ENCODE data around the gene ADK. TPM values are rescaled to one million over a fixed set of nuclear protein-coding genes. Genes with fewer than 3 reads are reported as not detected.

ADK gene
- polyA plus RNA-seq, 1 donor (not counting 4 experiments of a cell fraction or from before 2014, with no cell fraction given): 139 TPM

- Histone ChIP-seq H3K27me3 (ENCODE audit: control insufficient read depth, extremely low read depth, insufficient read depth, low read length) (no peaks in the 10 kb centered on the region), H2AFZ (ENCODE audit: control insufficient read depth, low read length) (no peak overlapping the region), H3K9me3 (ENCODE audit: control insufficient read depth, low read depth, low read length) (no peaks in the 10 kb centered on the region), H4K20me1 (ENCODE audit: control insufficient read depth, extremely low read depth, insufficient read depth, low read length) (no peaks in the 10 kb centered on the region), H3K4me1 (ENCODE audit: control insufficient read depth, extremely low read depth, insufficient read depth, low read length) (no peaks in the 10 kb centered on the region), H3K36me3 (ENCODE audit: control insufficient read depth in 2 of 2, extremely low read depth in 1 of 2, insufficient read depth in 2 of 2, low read length in 2 of 2) (no peaks in the 10 kb centered on the region), H3K4me2 (ENCODE audit: control insufficient read depth, extremely low read depth, insufficient read depth, low read depth, low read length) (no peak overlapping the region), H3K9ac (ENCODE audit: control insufficient read depth, extremely low read depth, insufficient read depth, low read length) (no peak overlapping the region), H3K4me3 (ENCODE audit: control insufficient read depth in 2 of 3, extremely low read depth in 1 of 3, insufficient read depth in 2 of 3, low read depth in 1 of 3, low read length in 3 of 3) (no peak overlapping the region), H3K9me1 (ENCODE audit: control insufficient read depth, extremely low read depth, insufficient read depth, low read length) (no peaks in the 10 kb centered on the region), H3K79me2 (ENCODE audit: control insufficient read depth, insufficient read depth, low read length) (peaks cover 35% of the 10 kb centered on the region), H3K27ac (ENCODE audit: control insufficient read depth, insufficient read depth, low read length) (no peak overlapping the region)
- DNase-seq (ENCODE audit: low read depth, low spot score): no peak
- dilution Hi-C loops (cut with MboI; ENCODE audit: extremely low pct_ligation_motif_present, low sequenced_read_pairs): no loop called here
- TF ChIP-seq EZH2 (IDR thresholded peaks at IDR 0.05; ENCODE audit: low read length) (no peak), CTCF (optimal IDR thresholded peaks at IDR 0.05 in 1 of 3, IDR thresholded peaks at IDR 0.05 in 1 of 3, conservative IDR thresholded peaks at IDR 0.05 in 1 of 3; ENCODE audit: extremely low read depth in 1 of 3, insufficient read depth in 2 of 3, low read length in 3 of 3) (no peak)
- FAIRE-seq: no peak
These were observed 149.6 kb downstream of the ADK start for GRCh38 chr10:74300666-74301065.

DNA sequence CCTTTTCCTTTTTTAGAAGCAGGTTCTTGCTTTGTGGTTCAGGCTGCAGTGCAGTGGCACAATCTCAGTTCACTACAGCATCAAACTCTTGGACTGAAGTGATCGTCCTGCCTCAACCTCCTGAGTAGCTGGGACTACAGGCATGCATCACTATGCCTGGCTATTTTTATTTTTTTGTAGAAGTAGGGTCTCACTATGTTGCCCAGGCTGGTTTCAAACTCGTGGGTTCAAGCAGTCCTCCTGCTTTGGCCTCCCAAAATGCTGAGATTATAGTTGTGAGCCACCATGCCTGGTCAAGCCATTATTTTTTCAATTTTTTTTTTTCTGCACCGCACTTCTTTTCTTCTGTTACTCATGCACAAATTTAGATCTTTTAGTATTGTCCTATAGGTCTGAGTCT lies 154.7 kb downstream of the ADK start:
- no peak overlapping the region for H3K4me2 ChIP-seq (ENCODE audit: control insufficient read depth, extremely low read depth, insufficient read depth, low read depth, low read length)
- DNase-seq (ENCODE audit: low read depth, low spot score) (no peak), FAIRE-seq (no peak)
- H3K4me3 ChIP-seq (ENCODE audit: control insufficient read depth in 2 of 3, extremely low read depth in 1 of 3, insufficient read depth in 2 of 3, low read depth in 1 of 3, low read length in 3 of 3): no peak overlapping the region
- dilution Hi-C loops (cut with MboI; ENCODE audit: extremely low pct_ligation_motif_present, low sequenced_read_pairs): no loop called here
- no peaks in the 10 kb centered on the region for H3K36me3 ChIP-seq (ENCODE audit: control insufficient read depth in 2 of 2, extremely low read depth in 1 of 2, insufficient read depth in 2 of 2, low read length in 2 of 2)
- H2AFZ ChIP-seq (ENCODE audit: control insufficient read depth, low read length): no peak overlapping the region
- H3K27me3 ChIP-seq (ENCODE audit: control insufficient read depth, extremely low read depth, insufficient read depth, low read length): no peaks in the 10 kb centered on the region
- no peaks in the 10 kb centered on the region for H3K9me3 ChIP-seq (ENCODE audit: control insufficient read depth, low read depth, low read length)
- H3K79me2 ChIP-seq (ENCODE audit: control insufficient read depth, insufficient read depth, low read length): peaks cover 32% of the 10 kb centered on the region
- no peak overlapping the region for H3K27ac ChIP-seq (ENCODE audit: control insufficient read depth, insufficient read depth, low read length)
- H3K4me1 ChIP-seq (ENCODE audit: control insufficient read depth, extremely low read depth, insufficient read depth, low read length): peaks cover 13% of the 10 kb centered on the region
- no peak overlapping the region for H3K9ac ChIP-seq (ENCODE audit: control insufficient read depth, extremely low read depth, insufficient read depth, low read length)
- no peaks in the 10 kb centered on the region for H3K9me1 ChIP-seq (ENCODE audit: control insufficient read depth, extremely low read depth, insufficient read depth, low read length)
- no peaks in the 10 kb centered on the region for H4K20me1 ChIP-seq (ENCODE audit: control insufficient read depth, extremely low read depth, insufficient read depth, low read length)
- TF ChIP-seq CTCF (optimal IDR thresholded peaks at IDR 0.05 in 1 of 3, IDR thresholded peaks at IDR 0.05 in 1 of 3, conservative IDR thresholded peaks at IDR 0.05 in 1 of 3; ENCODE audit: extremely low read depth in 1 of 3, insufficient read depth in 2 of 3, low read length in 3 of 3) (no peak), EZH2 (IDR thresholded peaks at IDR 0.05; ENCODE audit: low read length) (no peak)
